Measurements from ENCODE around the gene PTPRG.

Gene PTPRG

GRCh38 chr3:62225051-62225450 is 663.7 kb downstream of the PTPRG start:
- no peak for DNase-seq

- DNase-seq: no peak
Observed at GRCh38 chr3:62226601-62227339, 665.4 kb downstream of the PTPRG start.

DNA sequence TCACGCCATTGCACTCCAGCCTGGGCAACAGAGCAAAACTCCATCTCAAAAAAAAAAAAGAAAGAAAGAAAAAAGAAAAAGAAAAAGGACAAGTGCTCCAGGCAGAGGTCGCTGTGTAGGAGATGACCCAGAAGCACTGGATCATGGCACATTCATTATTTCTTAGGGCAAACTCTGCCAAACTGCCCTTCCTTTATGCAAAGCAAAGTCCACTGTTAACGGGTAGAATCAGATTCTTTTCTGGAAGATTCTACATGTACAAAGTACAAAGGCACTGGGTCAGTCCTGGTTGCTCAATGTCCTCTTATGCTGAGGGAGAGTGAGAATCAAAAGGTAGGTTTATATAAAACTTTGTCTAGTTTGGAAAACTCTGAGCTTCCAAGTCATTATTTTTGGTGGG is 667.1 kb downstream of the PTPRG start:
- DNase-seq: no peak

DNA sequence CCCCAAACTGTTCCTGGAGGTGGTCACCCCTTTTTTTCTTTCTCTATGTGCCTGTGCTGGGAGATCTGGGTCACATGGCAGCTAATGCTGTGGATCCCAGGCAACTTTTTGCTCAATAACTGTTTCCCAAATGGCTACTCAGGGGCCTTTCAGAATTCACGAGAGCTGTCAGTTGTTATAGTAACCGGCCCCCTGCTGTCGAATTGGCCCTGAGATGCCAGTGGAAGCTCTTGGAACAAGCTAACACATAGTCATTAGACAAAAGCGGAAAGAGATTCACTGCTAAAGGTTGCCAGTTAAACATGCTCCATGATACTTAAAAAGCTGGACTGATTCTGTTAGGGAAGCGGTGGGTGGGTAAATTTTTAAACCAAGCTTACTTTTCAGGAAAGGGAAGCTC is 667.8 kb downstream of the PTPRG start:
- DNase-seq: no peak

- DNase-seq: peak; percentile 13
Observed at GRCh38 chr3:62229908-62230307, 668.5 kb downstream of the PTPRG start.

DNA sequence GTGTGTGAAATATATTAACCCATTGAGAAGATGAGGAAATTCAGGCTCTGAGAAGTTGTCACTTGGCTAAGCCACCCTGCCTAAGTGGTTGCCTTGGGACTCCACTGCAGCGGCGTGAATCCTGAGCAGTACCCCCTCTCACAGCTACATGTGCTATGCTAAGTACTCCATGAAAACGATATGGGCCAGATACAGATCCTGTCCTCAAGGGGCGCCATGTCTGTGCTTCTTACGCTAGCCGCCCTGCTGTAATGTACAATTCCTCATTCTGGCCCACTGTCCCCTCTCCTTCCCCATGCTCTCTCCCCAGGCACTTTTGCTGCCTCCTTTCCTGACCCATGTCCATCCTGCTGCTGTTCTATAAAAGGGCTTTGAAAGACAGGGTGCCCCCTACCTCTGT is 671.7 kb downstream of the PTPRG start:
- no peak for DNase-seq

DNA sequence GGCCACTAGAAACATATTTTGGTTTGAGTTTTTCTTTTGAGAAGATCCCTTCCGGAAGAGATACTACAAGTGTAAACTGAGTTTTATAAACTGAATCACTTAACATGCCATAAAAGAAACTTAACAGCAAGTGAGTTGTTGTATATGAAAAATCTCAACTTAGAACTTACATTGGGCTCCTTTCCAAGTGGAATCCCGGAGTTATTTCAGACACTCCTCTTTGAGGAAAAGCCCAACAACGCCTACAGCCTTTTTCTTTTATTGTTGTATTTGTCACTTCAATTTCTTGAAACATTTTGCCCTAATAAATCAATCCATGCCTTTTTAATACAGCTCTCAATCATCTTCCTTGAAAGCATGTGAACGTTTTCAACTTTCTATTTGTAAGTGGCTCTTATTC is 674.6 kb downstream of the PTPRG start:
- no peak for DNase-seq

DNA sequence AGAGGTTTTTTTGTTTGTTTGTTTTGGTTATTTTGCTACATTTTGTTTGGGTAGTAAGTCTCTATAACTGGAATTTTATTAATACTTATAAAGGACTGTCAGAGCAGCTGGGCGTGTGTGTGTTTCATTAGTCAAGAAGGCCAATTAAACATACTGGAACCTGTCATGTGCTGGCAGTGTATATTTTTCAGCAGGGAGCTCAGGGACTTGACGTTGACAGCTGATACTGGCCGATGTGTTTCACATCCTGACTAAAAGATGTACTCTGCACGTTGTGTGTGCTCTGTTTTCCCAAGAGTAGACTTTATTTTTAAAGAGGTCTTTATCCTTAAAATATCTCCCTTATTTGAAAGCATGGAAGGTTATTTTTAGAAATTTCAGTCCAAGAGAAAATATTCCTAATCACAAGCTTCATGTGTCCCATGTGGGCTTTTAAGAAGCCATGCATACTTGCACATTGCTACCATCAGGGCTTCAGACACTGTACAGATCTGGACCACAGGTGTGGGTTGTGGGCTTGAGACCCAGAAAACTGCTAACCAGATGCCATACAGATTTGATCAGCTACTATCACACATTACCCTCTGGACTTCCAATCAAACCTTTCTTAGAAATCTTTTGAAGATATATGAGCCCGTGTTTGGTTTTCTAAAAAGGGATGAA is 676.0 kb downstream of the PTPRG start:
- no peak for DNase-seq

- DNase-seq: no peak
Observed at GRCh38 chr3:62238003-62238402, 676.6 kb downstream of the PTPRG start.

GRCh38 chr3:62238431-62238830 is 677.1 kb downstream of the PTPRG start:
- no peak for DNase-seq

GRCh38 chr3:62241279-62241678 is 679.9 kb downstream of the PTPRG start:
- DNase-seq: no peak

- no peak for DNase-seq
Observed at GRCh38 chr3:62242831-62243509, 681.6 kb downstream of the PTPRG start.

DNA sequence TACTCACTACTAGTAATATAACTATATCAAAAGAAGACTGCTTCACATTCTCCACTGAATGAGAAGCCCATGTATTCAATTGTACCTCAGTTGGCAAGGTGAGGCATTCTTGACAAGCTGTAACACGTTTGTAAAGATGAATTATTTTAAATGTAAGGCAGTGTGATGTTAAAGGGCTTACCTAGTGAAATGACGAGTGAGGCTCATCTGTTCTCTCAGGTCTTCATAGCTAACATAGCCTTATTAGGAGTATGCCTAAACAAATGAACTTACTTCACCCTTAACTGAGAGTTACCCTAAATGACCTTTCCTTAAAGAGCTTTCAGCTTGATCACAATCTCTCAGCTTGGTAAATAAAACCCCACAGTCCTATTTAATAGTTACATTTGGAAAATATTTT is 684.7 kb downstream of the PTPRG start:
- DNase-seq: no peak

- no peak for DNase-seq
Observed at GRCh38 chr3:62246985-62247384, 685.6 kb downstream of the PTPRG start.

- DNase-seq: no peak
Observed at GRCh38 chr3:62248734-62249483, 687.5 kb downstream of the PTPRG start.

GRCh38 chr3:62249484-62249776 is 688.1 kb downstream of the PTPRG start:
- DNase-seq: no peak

- no peak for DNase-seq
Observed at GRCh38 chr3:62249855-62250543, 688.6 kb downstream of the PTPRG start.

DNA sequence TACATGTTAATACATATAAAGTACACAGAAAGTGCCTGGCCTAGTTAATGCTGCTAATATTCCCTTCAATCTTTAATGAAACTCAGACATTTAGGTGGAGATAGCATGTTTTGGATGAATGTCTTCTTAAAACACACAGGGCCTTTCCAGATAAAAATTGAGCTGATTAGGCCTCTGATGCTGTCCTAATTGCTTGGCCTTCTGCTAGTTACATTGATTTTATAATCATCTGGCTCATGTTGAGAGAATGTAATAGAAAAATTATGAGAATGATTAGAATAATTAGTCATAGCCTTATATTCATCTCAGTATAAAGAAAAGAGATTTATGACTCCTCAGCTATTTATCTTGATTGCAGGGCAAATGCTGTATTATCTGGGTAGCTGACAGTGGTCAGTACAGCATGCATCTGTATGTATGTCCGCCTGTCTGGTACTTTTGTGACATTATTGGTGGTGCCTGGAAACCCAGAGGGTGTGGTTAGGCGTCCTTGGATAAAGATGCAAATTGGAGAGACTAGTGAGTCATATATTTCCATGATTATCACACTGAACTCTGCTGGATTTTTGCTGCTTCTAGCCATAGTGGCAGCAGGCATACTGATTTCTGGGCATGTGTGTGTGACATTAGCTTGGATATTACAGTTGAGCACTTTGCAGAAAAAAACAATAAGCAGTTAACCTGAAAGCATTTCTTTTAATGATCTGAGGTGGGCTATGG is 691.2 kb downstream of the PTPRG start:
- no peak for DNase-seq

GRCh38 chr3:62253971-62254370 is 692.6 kb downstream of the PTPRG start:
- DNase-seq: no peak

DNA sequence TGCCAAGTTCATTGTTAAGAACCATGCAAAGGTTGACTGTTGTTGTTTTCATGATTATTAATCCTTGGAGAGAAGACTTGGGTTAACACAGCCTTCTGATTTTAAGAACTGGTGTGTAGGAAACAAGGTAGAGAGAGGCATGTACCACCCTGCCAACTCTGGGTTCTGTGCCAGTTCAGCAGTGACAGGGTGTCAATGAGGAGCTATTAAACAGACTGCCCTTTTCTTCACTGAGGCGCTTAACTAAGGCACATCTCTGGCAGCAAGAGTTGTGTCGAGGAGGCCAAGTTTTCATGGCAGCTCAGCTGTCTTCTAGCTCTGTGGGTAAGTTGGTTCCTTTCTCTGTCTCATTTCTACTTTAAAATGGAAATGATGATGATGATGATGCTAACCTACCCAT is 694.4 kb downstream of the PTPRG start:
- no peak for DNase-seq

DNA sequence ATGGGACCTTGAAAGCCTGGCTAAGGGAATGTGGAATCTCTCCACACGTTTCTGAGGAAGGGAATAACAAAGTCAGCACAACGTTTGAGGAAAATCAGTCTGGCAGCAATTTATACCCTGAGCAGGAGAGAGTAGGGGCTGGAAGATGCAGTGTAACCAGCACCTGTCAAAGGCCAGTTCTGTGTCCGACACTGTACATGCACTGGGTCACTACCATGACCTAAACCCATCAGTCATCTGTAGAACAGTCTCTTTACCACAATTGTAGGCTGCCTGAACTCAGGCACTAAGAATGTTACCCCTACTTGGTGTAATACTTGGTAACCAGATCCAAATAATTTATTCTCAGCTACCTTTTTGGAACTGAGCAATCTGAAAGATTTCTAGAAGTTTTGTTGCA is 698.6 kb downstream of the PTPRG start:
- no peak for DNase-seq

DNA sequence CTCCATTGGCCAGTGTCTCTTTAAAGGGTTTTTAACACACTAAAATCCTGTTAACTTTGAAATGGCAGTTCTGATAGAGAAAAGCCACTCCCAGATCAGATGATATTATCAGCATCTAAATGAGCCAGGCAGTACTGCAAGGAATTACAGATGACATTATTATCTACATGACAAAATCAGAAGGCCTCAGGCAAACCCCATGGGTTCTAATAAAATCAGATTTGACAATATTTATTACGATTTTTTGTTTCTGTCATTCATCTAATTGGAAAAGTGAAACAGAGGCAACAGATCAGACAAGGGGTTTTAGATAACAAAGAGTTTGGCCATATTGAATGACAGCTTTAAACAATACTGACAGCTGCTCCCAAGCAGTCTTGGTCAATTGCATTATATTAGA is 699.3 kb downstream of the PTPRG start:
- DNase-seq: no peak
